ENCODE data around the gene LRFN2.

DNA sequence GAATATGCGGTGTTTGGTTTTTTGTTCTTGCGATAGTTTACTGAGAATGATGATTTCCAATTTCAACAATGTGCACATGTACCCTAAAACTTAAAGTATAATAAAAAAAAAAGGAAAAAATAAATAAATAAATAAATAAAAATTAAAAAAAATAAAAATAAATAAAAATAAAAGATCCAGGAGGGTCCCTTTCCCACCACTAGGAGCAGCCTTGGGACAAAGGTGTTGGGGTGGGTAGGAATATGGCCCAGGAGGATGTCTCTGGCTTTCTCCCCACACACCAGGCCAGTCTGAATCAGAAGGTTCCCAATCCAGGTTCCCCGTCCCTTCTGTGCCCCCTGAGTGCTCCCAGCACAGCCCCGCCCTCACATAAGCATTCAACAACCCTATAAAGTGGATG lies 9.5 kb downstream of the LRFN2 start:
- TF ChIP-seq, protein P1, sequence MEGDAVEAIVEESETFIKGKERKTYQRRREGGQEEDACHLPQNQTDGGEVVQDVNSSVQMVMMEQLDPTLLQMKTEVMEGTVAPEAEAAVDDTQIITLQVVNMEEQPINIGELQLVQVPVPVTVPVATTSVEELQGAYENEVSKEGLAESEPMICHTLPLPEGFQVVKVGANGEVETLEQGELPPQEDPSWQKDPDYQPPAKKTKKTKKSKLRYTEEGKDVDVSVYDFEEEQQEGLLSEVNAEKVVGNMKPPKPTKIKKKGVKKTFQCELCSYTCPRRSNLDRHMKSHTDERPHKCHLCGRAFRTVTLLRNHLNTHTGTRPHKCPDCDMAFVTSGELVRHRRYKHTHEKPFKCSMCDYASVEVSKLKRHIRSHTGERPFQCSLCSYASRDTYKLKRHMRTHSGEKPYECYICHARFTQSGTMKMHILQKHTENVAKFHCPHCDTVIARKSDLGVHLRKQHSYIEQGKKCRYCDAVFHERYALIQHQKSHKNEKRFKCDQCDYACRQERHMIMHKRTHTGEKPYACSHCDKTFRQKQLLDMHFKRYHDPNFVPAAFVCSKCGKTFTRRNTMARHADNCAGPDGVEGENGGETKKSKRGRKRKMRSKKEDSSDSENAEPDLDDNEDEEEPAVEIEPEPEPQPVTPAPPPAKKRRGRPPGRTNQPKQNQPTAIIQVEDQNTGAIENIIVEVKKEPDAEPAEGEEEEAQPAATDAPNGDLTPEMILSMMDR (IDR thresholded peaks at IDR 0.05), result no peak
- no peak for TF ChIP-seq POLR2A (IDR thresholded peaks at IDR 0.05)
